ENCODE data around the gene CLIC4. TPM values are rescaled to one million over a fixed set of nuclear protein-coding genes. Genes with fewer than 3 reads are reported as not detected.
A peak's percentile ranks its signal among the peaks of the same experiment; 100 is the strongest.
"Not testable (repeated sequence)": the region's sequence is repeated elsewhere in the genome, so short reads cannot be mapped to it uniquely, and the experiment has no call there.

The CLIC4 gene
- total RNA-seq, 6 experiments from 2014 or later: 517 to 729 (median 548) TPM

GRCh38 chr1:24714859-24715520 lies 30.3 kb upstream of the CLIC4 start:
- Mint-ChIP-seq H3K4me3 (peak overlapping the region; percentile 13; the same call in 1 of the 2 replicates), H3K27ac (peak overlapping the region; percentile 82), H3K4me1 (ENCODE audit: low read depth) (peaks cover 74% of the 10 kb centered on the region), H3K27me3 (ENCODE audit: insufficient read depth) (no peaks in the 10 kb centered on the region; the same call in 1 of the 2 replicates), H3K36me3 (ENCODE audit: low read depth) (peaks cover 11% of the 10 kb centered on the region), H3K9me3 (no peaks in the 10 kb centered on the region)
- no peak for TF ChIP-seq CTCF (IDR thresholded peaks at IDR 0.05)
- peak; percentile 59 for DNase-seq

GRCh38 chr1:24715658-24716057 lies 29.6 kb upstream of the CLIC4 start:
- H3K4me3 Mint-ChIP-seq: peak overlapping the region; percentile 13; the same call in 1 of the 2 replicates
- H3K9me3 Mint-ChIP-seq: peaks cover 2% of the 10 kb centered on the region; the same call in 1 of the 2 replicates
- H3K4me1 Mint-ChIP-seq (ENCODE audit: low read depth): peaks cover 77% of the 10 kb centered on the region
- no peak for TF ChIP-seq CTCF (IDR thresholded peaks at IDR 0.05)
- DNase-seq: no peak
- H3K27me3 Mint-ChIP-seq (ENCODE audit: insufficient read depth): no peaks in the 10 kb centered on the region; the same call in 1 of the 2 replicates
- peaks cover 11% of the 10 kb centered on the region for H3K36me3 Mint-ChIP-seq (ENCODE audit: low read depth)
- peak overlapping the region; percentile 82 for H3K27ac Mint-ChIP-seq

- H3K27ac Mint-ChIP-seq: peak overlapping the region; percentile 90
- no peak overlapping the region for H3K4me3 Mint-ChIP-seq
- DNase-seq: no peak
Measured at GRCh38 chr1:24717887-24718650, 27.2 kb upstream of the CLIC4 start.

GRCh38 chr1:24720152-24720551 lies 25.1 kb upstream of the CLIC4 start:
- Mint-ChIP-seq H3K27ac (peak overlapping the region; percentile 90), H3K27me3 (ENCODE audit: insufficient read depth) (no peaks in the 10 kb centered on the region; the same call in 1 of the 2 replicates), H3K36me3 (ENCODE audit: low read depth) (peaks cover 17% of the 10 kb centered on the region), H3K9me3 (peaks cover 9% of the 10 kb centered on the region; the same call in 1 of the 2 replicates), H3K4me3 (peak overlapping the region; percentile 22; the same call in 1 of the 2 replicates), H3K4me1 (ENCODE audit: low read depth) (peaks cover 72% of the 10 kb centered on the region)
- DNase-seq: peak; percentile 62
- TF ChIP-seq CTCF (IDR thresholded peaks at IDR 0.05): no peak

More at GRCh38 chr1:24717887-24718650, 27.2 kb upstream of the CLIC4 start:
- no peak for TF ChIP-seq CTCF (IDR thresholded peaks at IDR 0.05)
- no peaks in the 10 kb centered on the region; the same call in 1 of the 2 replicates for H3K27me3 Mint-ChIP-seq (ENCODE audit: insufficient read depth)
- peaks cover 17% of the 10 kb centered on the region for H3K36me3 Mint-ChIP-seq (ENCODE audit: low read depth)
- peaks cover 82% of the 10 kb centered on the region for H3K4me1 Mint-ChIP-seq (ENCODE audit: low read depth)
- H3K9me3 Mint-ChIP-seq: peaks cover 9% of the 10 kb centered on the region; the same call in 1 of the 2 replicates

GRCh38 chr1:24721533-24721932 lies 23.7 kb upstream of the CLIC4 start:
- no peak for TF ChIP-seq CTCF (IDR thresholded peaks at IDR 0.05)
- peaks cover 17% of the 10 kb centered on the region for H3K36me3 Mint-ChIP-seq (ENCODE audit: low read depth)
- H3K4me3 Mint-ChIP-seq: no peak overlapping the region
- no peak for DNase-seq
- H3K27ac Mint-ChIP-seq: no peak overlapping the region
- no peaks in the 10 kb centered on the region; the same call in 1 of the 2 replicates for H3K27me3 Mint-ChIP-seq (ENCODE audit: insufficient read depth)
- peaks cover 69% of the 10 kb centered on the region for H3K4me1 Mint-ChIP-seq (ENCODE audit: low read depth)
- H3K9me3 Mint-ChIP-seq: peaks cover 9% of the 10 kb centered on the region; the same call in 1 of the 2 replicates

- H3K4me3 Mint-ChIP-seq; H3K27me3 Mint-ChIP-seq (ENCODE audit: insufficient read depth); H3K9me3 Mint-ChIP-seq; DNase-seq: not testable (repeated sequence)
- Mint-ChIP-seq H3K36me3 (ENCODE audit: low read depth) (peaks cover 17% of the 10 kb centered on the region), H3K4me1 (ENCODE audit: low read depth) (peaks cover 71% of the 10 kb centered on the region), H3K27ac (0 out of 2 replicates have a peak overlapping the region, but pooled peaks have one; percentile 24)
Measured at GRCh38 chr1:24722073-24723035, 22.9 kb upstream of the CLIC4 start.
